ENCODE measurements around the gene SPATA20. TPM values are rescaled to one million over a fixed set of nuclear protein-coding genes. Genes with fewer than 3 reads are reported as not detected.
A peak's percentile ranks its signal among the peaks of the same experiment; 100 is the strongest.

SPATA20 gene
- total and polyA plus RNA-seq, 9 donors = 43.5 to 81.2 (median 60.5) TPM

- TF ChIP-seq POLR2A (IDR thresholded peaks at IDR 0.05) = no peak
- no peak for TF ChIP-seq CTCF (IDR thresholded peaks at IDR 0.05)
- no peaks in the 10 kb centered on the region for H3K9me3 ChIP-seq
- no peaks in the 10 kb centered on the region for H3K27me3 ChIP-seq
- intact Hi-C loops (cut with DNase I) = loop anchor here in 2 of 4 donors (5.0 to 10.0 kb wide), 3 partner anchors 33 to 294 kb away; partner anchors contain the start of genes MYCBPAP (in 1 of the 2) and WFIKKN2 (in 1 of the 2)
- H3K4me1 ChIP-seq (ENCODE audit: insufficient read depth) = peaks cover 6% of the 10 kb centered on the region
- WGBS, 3 donors = 88 to 90% (median 89%) methylated on average over 11 of the region's 11 CpGs
- no peak overlapping the region for H3K4me3 ChIP-seq
- H3K36me3 ChIP-seq = no peaks in the 10 kb centered on the region
- DNase-seq = peak in 3 of 5 donors; percentile 22 to 47 (median 46)
- H3K27ac ChIP-seq = peak overlapping the region; percentile 15 to 77
These were observed 6.2 kb upstream of the SPATA20 start for GRCh38 chr17:50540560-50541401.

GRCh38 chr17:50541402-50541715, 5.6 kb upstream of the SPATA20 start:
- H3K9me3 ChIP-seq = no peaks in the 10 kb centered on the region
- no peaks in the 10 kb centered on the region for H3K27me3 ChIP-seq
- intact Hi-C loops (cut with DNase I) = loop anchor here in 2 of 4 donors (5.0 to 10.0 kb wide), 3 partner anchors 34 to 293 kb away; partner anchors contain the start of genes MYCBPAP (in 1 of the 2) and WFIKKN2 (in 1 of the 2)
- no peaks in the 10 kb centered on the region for H3K36me3 ChIP-seq
- no peak for DNase-seq
- H3K4me1 ChIP-seq (ENCODE audit: insufficient read depth) = peaks cover 6% of the 10 kb centered on the region
- H3K27ac ChIP-seq = peak overlapping the region; percentile 15 to 77
- peak overlapping the region; percentile 52 for H3K4me3 ChIP-seq
- no peak for TF ChIP-seq POLR2A (IDR thresholded peaks at IDR 0.05)
- TF ChIP-seq EP300 (IDR thresholded peaks at IDR 0.05) = no peak
- TF ChIP-seq CTCF (IDR thresholded peaks at IDR 0.05) = no peak
- 65 to 71% (median 67%) methylated on average over 9 of the region's 9 CpGs for WGBS, 3 donors

- intact Hi-C loops (cut with DNase I) = loop anchor here in 2 of 4 donors (5.0 to 10.0 kb wide), 3 partner anchors 35 to 293 kb away; partner anchors contain the start of genes MYCBPAP (in 1 of the 2) and WFIKKN2 (in 1 of the 2)
- H3K4me3 ChIP-seq = peak overlapping the region; percentile 52
- WGBS, 3 donors = 3 to 4% (median 3%) methylated on average over 53 to 82 of the region's 82 CpGs
- H3K9me3 ChIP-seq = no peaks in the 10 kb centered on the region
- peak overlapping the region; percentile 15 to 77 for H3K27ac ChIP-seq
- peaks cover 6% of the 10 kb centered on the region for H3K4me1 ChIP-seq (ENCODE audit: insufficient read depth)
- no peaks in the 10 kb centered on the region for H3K27me3 ChIP-seq
- TF ChIP-seq CTCF (IDR thresholded peaks at IDR 0.05) = peak in 1 of 3 donors; percentile 17
- TF ChIP-seq EP300 (IDR thresholded peaks at IDR 0.05) = no peak
- TF ChIP-seq POLR2A (IDR thresholded peaks at IDR 0.05) = peak; percentile 64
- DNase-seq = peak; percentile 89 to 92 (median 90)
- H3K36me3 ChIP-seq = no peaks in the 10 kb centered on the region
These were observed 5.0 kb upstream of the SPATA20 start for GRCh38 chr17:50541716-50542688.

Data from ovary (tissue), 9 donors.